GM21737 (cell line): ENCODE results near the gene SEMA3F.
"Not testable (repeated sequence)": the region's sequence is repeated elsewhere in the genome, so short reads cannot be mapped to it uniquely, and the experiment has no call there.

Experiments
- ATAC-seq: cut with Tn5 transposase; IDR thresholded peaks from one replicate; pipeline ENCODE4 v1.9.1; 2021; ENCODE audit warnings: mild to moderate bottlenecking, moderate library complexity; ENCODE audit not compliant: unreplicated experiment

Gene SEMA3F

DNA sequence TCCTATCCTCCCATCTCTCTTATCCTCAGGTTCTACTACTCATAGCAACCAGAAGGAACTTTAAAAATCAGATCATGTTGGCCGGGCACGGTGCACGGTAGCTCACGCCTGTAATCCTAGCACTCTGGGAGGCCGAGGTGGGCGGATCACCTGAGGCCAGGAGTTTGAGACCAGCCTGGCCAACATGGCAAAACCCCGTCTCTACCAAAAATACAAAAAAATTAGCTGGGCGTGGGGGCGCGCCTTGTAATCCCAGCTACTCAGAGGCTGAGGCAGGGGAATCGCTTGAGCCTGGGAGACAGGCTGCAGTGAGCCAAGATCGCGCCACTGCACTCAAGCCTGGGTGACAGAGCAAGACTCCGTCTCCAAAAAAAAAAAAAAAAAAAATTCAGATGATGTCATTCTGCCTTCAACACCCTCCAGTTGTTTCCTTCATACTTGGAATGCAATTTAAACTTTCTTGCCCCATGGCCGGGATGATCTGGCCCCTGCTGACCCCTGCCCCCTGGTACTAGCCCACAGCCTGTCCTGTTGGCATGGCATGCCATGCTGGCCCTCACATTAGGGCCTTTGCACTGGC, 73.2 kb downstream of the SEMA3F start:
- not testable (repeated sequence) for ATAC-seq

DNA sequence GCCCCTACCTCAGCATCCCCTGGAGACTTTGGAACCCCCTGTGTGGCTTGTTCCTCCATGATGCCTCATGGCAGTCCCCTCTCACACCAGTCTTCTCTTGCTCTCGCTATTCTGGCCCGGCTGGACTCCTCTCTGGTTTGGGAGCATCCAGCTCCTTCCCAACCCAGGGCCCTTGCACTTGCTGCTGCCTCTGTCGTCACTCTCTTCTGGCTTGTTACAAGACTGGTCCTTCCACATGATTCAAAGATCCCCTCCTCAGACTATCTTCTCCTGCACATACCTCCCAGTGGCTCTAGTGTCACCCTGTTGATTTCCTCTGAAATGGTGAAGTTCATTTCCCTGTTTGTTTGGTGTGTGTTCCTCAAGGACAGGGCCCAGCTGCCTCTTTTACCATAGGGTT, 74.4 kb downstream of the SEMA3F start:
- ATAC-seq, result no peak

DNA sequence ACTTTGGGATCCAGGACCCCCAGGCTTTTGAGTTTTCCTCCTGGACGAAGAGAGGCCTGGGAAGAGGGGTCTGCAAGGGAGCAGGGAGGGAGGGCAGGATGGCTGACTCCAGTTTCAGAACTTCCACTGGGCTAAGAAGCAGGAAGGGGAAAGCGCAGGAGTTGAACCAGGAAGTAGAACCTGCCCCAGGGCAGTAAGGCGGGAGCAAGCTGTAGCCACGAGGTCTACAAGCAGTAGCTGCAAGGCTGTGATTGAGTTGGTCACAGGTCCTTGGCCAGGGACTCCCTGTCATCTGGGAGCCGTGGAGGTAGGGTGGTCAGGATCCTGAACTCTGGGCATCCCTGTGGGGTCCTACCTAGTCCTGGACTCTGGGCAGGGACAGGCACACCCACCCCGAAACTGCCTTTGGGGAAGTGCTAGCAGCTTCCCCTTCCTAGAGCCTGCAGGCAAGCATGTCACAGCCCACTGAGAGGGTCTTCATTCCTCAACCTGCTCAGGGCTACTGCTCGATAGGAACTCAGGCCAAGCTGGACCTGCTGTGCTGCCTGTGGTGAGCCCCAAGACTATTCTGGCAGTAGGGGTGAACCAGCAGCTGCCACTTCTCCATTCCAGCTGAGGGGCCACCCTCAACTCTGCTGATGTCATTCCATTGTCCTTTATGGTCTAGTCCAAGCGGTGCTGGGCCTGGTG, 75.1 kb downstream of the SEMA3F start:
- ATAC-seq, result no peak

- no peak for ATAC-seq
These were observed 75.6 kb downstream of the SEMA3F start for GRCh38 chr3:50230794-50231125.

GRCh38 chr3:50231581-50231980, 76.5 kb downstream of the SEMA3F start:
- no peak for ATAC-seq

GRCh38 chr3:50232303-50232702, 77.2 kb downstream of the SEMA3F start:
- ATAC-seq, result no peak

- no peak for ATAC-seq
These were observed 78.1 kb downstream of the SEMA3F start for GRCh38 chr3:50233176-50233575.

DNA sequence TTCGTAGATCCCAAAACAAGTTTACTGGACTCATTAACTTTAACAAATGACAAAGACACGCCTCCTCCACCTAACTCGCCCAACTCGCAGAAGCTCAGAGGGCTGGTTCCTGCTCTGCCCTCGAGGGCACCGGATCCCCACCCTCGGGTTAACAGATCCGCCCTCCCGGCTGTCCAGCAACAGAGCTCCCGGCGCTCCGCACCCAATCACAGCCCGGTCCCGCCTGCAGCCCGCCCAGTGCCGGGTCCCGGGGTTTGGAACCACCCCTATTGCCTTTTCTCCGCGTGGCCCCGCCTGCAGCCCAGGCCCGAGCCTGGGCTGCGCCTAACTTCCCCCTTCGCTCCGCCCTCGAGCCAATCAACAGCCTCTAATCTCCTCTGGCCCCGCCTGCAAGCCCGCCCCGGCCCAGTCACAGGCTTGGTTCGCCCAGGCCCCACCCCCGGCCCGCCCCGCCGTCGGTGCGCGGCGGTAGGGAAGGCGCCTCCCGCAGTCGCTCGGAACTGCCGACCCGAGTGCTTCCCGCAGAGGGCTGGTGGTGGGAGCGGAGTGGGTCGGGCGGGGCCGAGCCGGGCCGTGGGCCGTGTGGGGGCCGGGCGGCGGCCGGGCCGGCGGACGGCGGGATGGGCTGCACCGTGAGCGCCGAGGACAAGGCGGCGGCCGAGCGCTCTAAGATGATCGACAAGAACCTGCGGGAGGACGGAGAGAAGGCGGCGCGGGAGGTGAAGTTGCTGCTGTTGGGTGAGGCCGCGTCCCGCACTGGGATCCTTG, 80.8 kb downstream of the SEMA3F start, which contains the start of gene GNAI2:
Gene GNAI2 (plus strand): TSS at position 489 of the 768 bp plus-strand sequence. CDS start 132 bp downstream, at position 621.
- ATAC-seq, result peak; percentile 90

- ATAC-seq, result no peak
These were observed 81.5 kb downstream of the SEMA3F start for GRCh38 chr3:50236484-50237132.

- ATAC-seq, result no peak
These were observed 82.1 kb downstream of the SEMA3F start for GRCh38 chr3:50237133-50237651.

- peak; percentile 27 for ATAC-seq
These were observed 82.8 kb downstream of the SEMA3F start for GRCh38 chr3:50237754-50238548.

DNA sequence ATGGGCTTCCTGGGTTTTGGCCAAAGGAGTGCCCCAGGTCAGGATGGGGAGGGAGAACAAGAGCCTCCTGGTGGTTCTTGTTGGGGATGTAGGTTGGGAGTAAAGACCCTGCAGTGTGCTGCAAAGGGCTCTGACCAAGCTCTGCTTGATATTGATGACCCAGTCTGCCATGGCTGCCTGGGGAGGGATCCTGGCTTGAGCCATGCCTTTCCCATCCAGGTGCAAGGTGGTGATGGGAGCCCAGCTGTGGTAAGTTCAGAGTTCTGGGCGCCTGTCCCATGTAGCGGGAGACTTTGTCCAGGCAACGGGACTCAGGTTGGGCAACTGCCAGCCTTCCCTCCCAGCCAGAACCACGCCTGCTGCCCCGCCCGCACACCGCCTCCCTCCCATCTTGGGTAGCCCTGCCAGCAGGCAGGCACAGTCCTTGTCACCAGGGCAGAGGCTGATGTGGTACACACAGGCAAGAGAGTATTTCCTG, 83.5 kb downstream of the SEMA3F start:
- ATAC-seq, result no peak
